SK-N-SH (cell line): Measurements from ENCODE around the gene IPO9. TPM values are rescaled to one million over a fixed set of nuclear protein-coding genes. Genes with fewer than 3 reads are reported as not detected.

Experiments used
- CTCF ChIA-PET: fragments of 300-600, 350-600 bp; formaldehyde crosslinking; extraction: SDS; loops from one replicate; lab custom pipeline; 2021; lab: Yijun Ruan, JAX
- POLR2A ChIA-PET: fragments of 350-600 bp; sonication (Branson Sonifier 250); formaldehyde crosslinking; extraction: SDS; loops from one replicate; lab custom pipeline; 2020; ENCODE audit warnings: antibody characterized with exemption, inconsistent platforms; lab: Yijun Ruan, JAX
- DNase-seq: peaks from one replicate; pipeline ENCODE4 v3.0.0; 2012
- H2AFZ ChIP-seq: fragments of 200-600 bp; sonication (generic); 2 replicates; pipeline ENCODE4 v1.8.1; 2016; ENCODE audit warnings: antibody characterized with exemption, mild to moderate bottlenecking, low read depth
- H3F3A ChIP-seq: fragments of 200-600 bp; sonication (generic); replicated peaks from 2 replicates; pipeline ENCODE3; 2016; ENCODE audit warnings: antibody characterized with exemption, mild to moderate bottlenecking; ENCODE audit not compliant: insufficient read depth
- H3K27ac ChIP-seq, 2 experiments: fragments of 200-500 bp in 1 of 2; fragments of 200-600 bp in 1 of 2; sonication (Bioruptor generic) in 1 of 2; sonication (generic), shearing (Covaris generic) in 1 of 2; 2 replicates each; pipeline versions ENCODE4 v1.5.1 to v1.6.1; 2014 to 2016; ENCODE audit warnings: low read depth in 2 of 2, inconsistent platforms in 1 of 2, low read length in 1 of 2, mild to moderate bottlenecking in 1 of 2, mixed read lengths in 1 of 2
- H3K27me3 ChIP-seq: fragments of 200-600 bp; sonication (generic), shearing (Covaris generic); 2 replicates; pipeline ENCODE4 v1.6.1; 2016; ENCODE audit warnings: mixed run types; ENCODE audit not compliant: insufficient read depth
- H3K36me3 ChIP-seq, 2 experiments: fragments of 200-500 bp in 1 of 2; fragments of 200-600 bp in 1 of 2; sonication (Bioruptor generic) in 1 of 2; sonication (generic) in 1 of 2; replicated peaks in 1 of 2; 2 replicates each; pipeline versions ENCODE3 to v1.5.1; 2014 to 2016; ENCODE audit warnings: low read length in 1 of 2, mild to moderate bottlenecking in 1 of 2; ENCODE audit not compliant: insufficient read depth in 2 of 2, control insufficient read depth in 1 of 2
- H3K4me1 ChIP-seq, 2 experiments: fragments of 200-500 bp in 1 of 2; fragments of 200-600 bp in 1 of 2; sonication (Bioruptor generic) in 1 of 2; sonication (generic), shearing (Covaris generic) in 1 of 2; 2 replicates each; pipeline versions ENCODE4 v1.5.1 to v1.6.1; 2014 to 2016; ENCODE audit warnings: low read depth in 1 of 2, low read length in 1 of 2, mixed run types in 1 of 2; ENCODE audit not compliant: insufficient read depth in 2 of 2, control insufficient read depth in 1 of 2
- H3K4me2 ChIP-seq: fragments of 200-600 bp; sonication (generic), shearing (Covaris generic); 2 replicates; pipeline ENCODE4 v1.6.1; 2017; ENCODE audit warnings: mixed run types
- H3K4me3 ChIP-seq, 2 experiments: fragments of 200-500 bp in 1 of 2; fragments of 200-600 bp in 1 of 2; sonication (Bioruptor generic) in 1 of 2; sonication (generic), shearing (Covaris generic) in 1 of 2; 2 replicates each; pipeline versions ENCODE4 v1.5.1 to v1.8.1; 2014 to 2016; ENCODE audit warnings: low read depth in 2 of 2, inconsistent platforms in 1 of 2, low read length in 1 of 2, mild to moderate bottlenecking in 1 of 2, mixed read lengths in 1 of 2, moderate library complexity in 1 of 2
- H3K79me2 ChIP-seq: fragments of 200-600 bp; sonication (generic); 2 replicates; pipeline ENCODE4 v1.8.1; 2017; ENCODE audit warnings: mild to moderate bottlenecking; ENCODE audit not compliant: insufficient read depth
- H3K9ac ChIP-seq: fragments of 200-600 bp; sonication (generic); 2 replicates; pipeline ENCODE4 v1.6.1; 2017; ENCODE audit warnings: mixed run types
- H3K9me2 ChIP-seq: fragments of 200-600 bp; sonication (generic); 2 replicates; pipeline ENCODE4 v1.6.1; 2017; ENCODE audit warnings: mixed run types
- H3K9me3 ChIP-seq: fragments of 200-600 bp; sonication (generic); 2 replicates; pipeline ENCODE4 v1.6.1; 2017; ENCODE audit warnings: mixed run types, mild to moderate bottlenecking, moderate library complexity
- H4K20me1 ChIP-seq: fragments of 200-600 bp; sonication (generic); 2 replicates; pipeline ENCODE4 v1.6.1; 2017; ENCODE audit warnings: mild to moderate bottlenecking, mixed run types; ENCODE audit not compliant: insufficient read depth
- ELF1 ChIP-seq: IDR thresholded peaks from 2 replicates; pipeline ENCODE4 v1.4.0; 2012
- EZH2phosphoT487 ChIP-seq: fragments of 200-600 bp; sonication (generic); IDR thresholded peaks from 2 replicates; pipeline ENCODE4 v1.6.1; 2017; ENCODE audit warnings: low read depth, mixed run types, mild to moderate bottlenecking, antibody characterized with exemption, moderate library complexity, borderline replicate concordance
- FOSL2 ChIP-seq: IDR thresholded peaks from 2 replicates; pipeline ENCODE4 v1.4.0; 2012; ENCODE audit warnings: low read depth, mild to moderate bottlenecking, moderate library complexity, borderline replicate concordance
- FOXJ3 ChIP-seq: sonication (generic); formaldehyde crosslinking; IDR thresholded peaks from 2 replicates; pipeline ENCODE4 v1.5.1; 2020; ENCODE audit warnings: mild to moderate bottlenecking, missing genetic modification reagents
- GABPA ChIP-seq: IDR thresholded peaks from 2 replicates; pipeline ENCODE4 v1.4.0; 2012; ENCODE audit warnings: low read depth, mild to moderate bottlenecking
- GATA2 ChIP-seq: sonication (generic); formaldehyde crosslinking; IDR thresholded peaks from 2 replicates; pipeline ENCODE4 v1.5.0; 2020; ENCODE audit warnings: mild to moderate bottlenecking, missing genetic modification reagents
- MEF2A ChIP-seq: IDR thresholded peaks from 2 replicates; pipeline ENCODE4 v1.4.0; 2012; ENCODE audit warnings: low read depth, borderline replicate concordance
- POLR2AphosphoS5 ChIP-seq: IDR thresholded peaks from 2 replicates; pipeline ENCODE4 v1.6.1; 2012; ENCODE audit warnings: low read depth, low read length
- RXRA ChIP-seq: IDR thresholded peaks from 2 replicates; pipeline ENCODE4 v1.4.0; 2012; ENCODE audit warnings: low read depth, mild to moderate bottlenecking, borderline replicate concordance
- YY1 ChIP-seq: IDR thresholded peaks from 2 replicates; pipeline ENCODE4 v1.4.0; 2012; ENCODE audit warnings: low read depth, mild to moderate bottlenecking
- WGBS: methylation state at CpG from one replicate; pipeline ENCODE4 v1.1.6; 2017; ENCODE audit warnings: low lambda C conversion rate; 5-methylcytosine and 5-hydroxymethylcytosine counted together
- polyA plus RNA-seq, 3 experiments: library from polyadenylated mRNA; depleted of rRNA; stranded (reverse); fragments of >200 nt; gene quantifications; 2 replicates each; pipeline ENCODE4 v1.2.3, GENCODE V29; 2012
- TF ChIP-seq, protein P1 (sequence below): IDR thresholded peaks from 2 replicates; pipeline ENCODE4 v1.4.0; 2012; ENCODE audit warnings: low read depth, borderline replicate concordance
- TF ChIP-seq, protein P2 (sequence below): IDR thresholded peaks from 2 replicates; pipeline ENCODE4 v1.4.0; 2012; ENCODE audit warnings: low read depth
- TF ChIP-seq, protein P3 (sequence below): fragments of 200-600 bp; sonication (generic); IDR thresholded peaks from 2 replicates; pipeline ENCODE4 v1.6.1; 2017; ENCODE audit warnings: antibody characterized with exemption, mild to moderate bottlenecking, moderate library complexity
- TF ChIP-seq, protein P4 (sequence below): IDR thresholded peaks from 2 replicates; pipeline ENCODE4; 2012

IPO9 gene
- polyA plus RNA-seq, 1 of the 3 experiments (the other 2 are of a cell fraction) = 24.5 TPM

DNA sequence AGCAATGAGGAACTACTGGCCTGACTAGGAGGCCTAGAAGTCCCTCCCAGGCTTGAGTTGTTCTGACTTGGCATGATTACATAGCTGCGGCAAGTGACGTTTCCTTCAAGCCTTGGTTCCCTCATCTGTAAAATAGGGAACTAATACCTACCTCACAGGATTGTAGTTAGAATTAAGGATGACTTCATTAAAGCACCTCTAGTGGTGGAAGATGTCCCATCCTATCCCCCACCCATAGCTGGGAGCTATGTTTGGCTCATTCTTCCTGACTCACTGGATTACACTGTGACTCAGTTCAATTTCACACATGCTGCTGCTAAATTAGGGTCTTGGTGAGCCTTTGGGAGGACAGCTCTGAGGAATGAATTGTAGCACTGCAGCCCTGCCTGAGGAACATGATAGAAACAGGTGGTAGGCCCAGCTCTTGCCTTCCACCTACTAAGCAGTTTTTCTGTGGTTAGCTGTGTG, 53.7 kb downstream of the IPO9 start (continued):
- TF ChIP-seq, protein P1, sequence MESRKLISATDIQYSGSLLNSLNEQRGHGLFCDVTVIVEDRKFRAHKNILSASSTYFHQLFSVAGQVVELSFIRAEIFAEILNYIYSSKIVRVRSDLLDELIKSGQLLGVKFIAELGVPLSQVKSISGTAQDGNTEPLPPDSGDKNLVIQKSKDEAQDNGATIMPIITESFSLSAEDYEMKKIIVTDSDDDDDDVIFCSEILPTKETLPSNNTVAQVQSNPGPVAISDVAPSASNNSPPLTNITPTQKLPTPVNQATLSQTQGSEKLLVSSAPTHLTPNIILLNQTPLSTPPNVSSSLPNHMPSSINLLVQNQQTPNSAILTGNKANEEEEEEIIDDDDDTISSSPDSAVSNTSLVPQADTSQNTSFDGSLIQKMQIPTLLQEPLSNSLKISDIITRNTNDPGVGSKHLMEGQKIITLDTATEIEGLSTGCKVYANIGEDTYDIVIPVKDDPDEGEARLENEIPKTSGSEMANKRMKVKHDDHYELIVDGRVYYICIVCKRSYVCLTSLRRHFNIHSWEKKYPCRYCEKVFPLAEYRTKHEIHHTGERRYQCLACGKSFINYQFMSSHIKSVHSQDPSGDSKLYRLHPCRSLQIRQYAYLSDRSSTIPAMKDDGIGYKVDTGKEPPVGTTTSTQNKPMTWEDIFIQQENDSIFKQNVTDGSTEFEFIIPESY = no peak
- TF ChIP-seq POLR2AphosphoS5 (no peak), EZH2phosphoT487 (no peak)
- TF ChIP-seq, protein P2, sequence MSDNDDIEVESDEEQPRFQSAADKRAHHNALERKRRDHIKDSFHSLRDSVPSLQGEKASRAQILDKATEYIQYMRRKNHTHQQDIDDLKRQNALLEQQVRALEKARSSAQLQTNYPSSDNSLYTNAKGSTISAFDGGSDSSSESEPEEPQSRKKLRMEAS = no peak
- TF ChIP-seq, protein P3, sequence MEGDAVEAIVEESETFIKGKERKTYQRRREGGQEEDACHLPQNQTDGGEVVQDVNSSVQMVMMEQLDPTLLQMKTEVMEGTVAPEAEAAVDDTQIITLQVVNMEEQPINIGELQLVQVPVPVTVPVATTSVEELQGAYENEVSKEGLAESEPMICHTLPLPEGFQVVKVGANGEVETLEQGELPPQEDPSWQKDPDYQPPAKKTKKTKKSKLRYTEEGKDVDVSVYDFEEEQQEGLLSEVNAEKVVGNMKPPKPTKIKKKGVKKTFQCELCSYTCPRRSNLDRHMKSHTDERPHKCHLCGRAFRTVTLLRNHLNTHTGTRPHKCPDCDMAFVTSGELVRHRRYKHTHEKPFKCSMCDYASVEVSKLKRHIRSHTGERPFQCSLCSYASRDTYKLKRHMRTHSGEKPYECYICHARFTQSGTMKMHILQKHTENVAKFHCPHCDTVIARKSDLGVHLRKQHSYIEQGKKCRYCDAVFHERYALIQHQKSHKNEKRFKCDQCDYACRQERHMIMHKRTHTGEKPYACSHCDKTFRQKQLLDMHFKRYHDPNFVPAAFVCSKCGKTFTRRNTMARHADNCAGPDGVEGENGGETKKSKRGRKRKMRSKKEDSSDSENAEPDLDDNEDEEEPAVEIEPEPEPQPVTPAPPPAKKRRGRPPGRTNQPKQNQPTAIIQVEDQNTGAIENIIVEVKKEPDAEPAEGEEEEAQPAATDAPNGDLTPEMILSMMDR = peak; percentile 42

DNA sequence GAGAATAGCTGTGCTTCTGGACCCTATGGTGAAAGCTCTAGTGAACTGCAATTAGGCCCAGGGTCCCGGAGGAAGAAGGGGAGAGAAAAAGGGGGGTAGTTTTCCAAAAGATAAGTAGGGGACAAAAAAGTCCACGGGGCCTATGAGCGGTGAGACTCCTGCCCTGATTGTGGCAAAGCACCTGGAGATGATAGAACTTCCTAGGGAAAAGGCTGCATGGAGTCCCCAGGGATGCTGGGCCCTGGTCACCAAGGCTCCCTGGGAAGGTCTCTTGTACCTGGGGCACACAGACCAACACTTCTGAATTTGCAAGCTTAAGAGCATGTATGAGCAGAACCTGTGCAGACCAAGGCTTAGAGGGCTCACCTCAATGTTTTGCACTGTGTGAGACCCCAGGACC, 54.3 kb downstream of the IPO9 start:
- POLR2A ChIA-PET = interaction anchor here (1.1 kb wide), 1 partner anchor 16 kb away, joined by 3 read pairs; no protein-coding TSS in a partner anchor
- Histone ChIP-seq H3F3A (peaks cover 27% of the 10 kb centered on the region), H3K4me1 (peaks cover 19 to 45% of the 10 kb centered on the region in 2 experiments; a peak in 3 of 4 replicates), H3K9me2 (no peaks in the 10 kb centered on the region), H3K27me3 (no peaks in the 10 kb centered on the region), H3K9ac (no peak overlapping the region), H2AFZ (no peak overlapping the region), H3K36me3 (peaks cover 2 to 5% of the 10 kb centered on the region in 2 experiments), H3K4me3 (no peak overlapping the region), H3K9me3 (no peaks in the 10 kb centered on the region), H3K79me2 (no peaks in the 10 kb centered on the region), H3K27ac (peak overlapping the region; percentile 31 to 59; a peak in 3 of 4 replicates), H4K20me1 (peaks cover 4% of the 10 kb centered on the region; the same call in 1 of the 2 replicates), H3K4me2 (peak overlapping the region; percentile 58)
- TF ChIP-seq, protein P4, sequence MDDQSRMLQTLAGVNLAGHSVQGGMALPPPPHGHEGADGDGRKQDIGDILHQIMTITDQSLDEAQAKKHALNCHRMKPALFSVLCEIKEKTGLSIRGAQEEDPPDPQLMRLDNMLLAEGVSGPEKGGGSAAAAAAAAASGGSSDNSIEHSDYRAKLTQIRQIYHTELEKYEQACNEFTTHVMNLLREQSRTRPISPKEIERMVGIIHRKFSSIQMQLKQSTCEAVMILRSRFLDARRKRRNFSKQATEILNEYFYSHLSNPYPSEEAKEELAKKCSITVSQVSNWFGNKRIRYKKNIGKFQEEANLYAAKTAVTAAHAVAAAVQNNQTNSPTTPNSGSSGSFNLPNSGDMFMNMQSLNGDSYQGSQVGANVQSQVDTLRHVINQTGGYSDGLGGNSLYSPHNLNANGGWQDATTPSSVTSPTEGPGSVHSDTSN = no peak
- TF ChIP-seq MEF2A = no peak
- WGBS = 57% methylated on average over 3 of the region's 3 CpGs
- DNase-seq = no peak
- CTCF ChIA-PET = interaction anchor here (0.8 to 16.1 kb wide), 3 partner anchors 9 to 116 kb away, joined by 3 to 222 read pairs (median 3); partner anchors contain the start of gene SHISA4

DNA sequence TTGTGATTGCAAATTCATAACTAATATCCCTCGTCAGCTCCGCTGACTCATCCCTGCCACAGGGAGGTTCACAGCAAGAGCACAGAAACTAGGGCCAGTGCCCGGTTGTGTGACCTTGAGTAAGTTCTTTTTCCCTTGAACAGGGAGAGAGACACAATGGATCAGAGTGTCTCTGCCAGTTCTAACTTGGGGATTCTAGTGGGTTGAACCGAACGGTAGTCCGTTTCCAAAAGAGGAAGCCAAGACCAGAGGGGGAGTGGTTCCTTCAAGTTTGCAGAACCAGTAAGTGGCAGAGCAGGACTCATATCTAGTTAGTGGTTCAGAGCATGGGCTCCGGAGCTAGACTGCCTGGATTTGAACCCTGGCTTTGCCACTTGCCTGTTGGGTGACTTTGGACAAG, 54.8 kb downstream of the IPO9 start:
- H3K27ac ChIP-seq = peak overlapping the region; percentile 31 to 59; a peak in 3 of 4 replicates
- POLR2A ChIA-PET = interaction anchor here (0.9 kb wide), 1 partner anchor 10 kb away, joined by 3 read pairs; no protein-coding TSS in a partner anchor
- CTCF ChIA-PET = interaction anchor here (1.7 to 3.9 kb wide), 3 partner anchors 12 to 371 kb away, joined by 6 to 39 read pairs (median 11); no protein-coding TSS in a partner anchor
- TF ChIP-seq, protein P4 = 0 out of 2 replicates have a peak, but pooled peaks have one; percentile 8
- TF ChIP-seq EZH2phosphoT487 (no peak), FOSL2 (peak; percentile 64; the same call in 1 of the 2 replicates), YY1 (no peak), RXRA (peak; percentile 46; the same call in 1 of the 2 replicates), ELF1 (0 out of 2 replicates have a peak, but pooled peaks have one; percentile 8), GABPA (no peak), FOXJ3 (CRISPR knock-in tag) (no peak), POLR2AphosphoS5 (no peak), GATA2 (CRISPR knock-in tag) (no peak)
- TF ChIP-seq, protein P1 = no peak

More for the DNA sequence above, 54.8 kb downstream of the IPO9 start:
- H3K9ac ChIP-seq = no peak overlapping the region
- H3K4me2 ChIP-seq = peak overlapping the region; percentile 58
- no peaks in the 10 kb centered on the region for H3K9me3 ChIP-seq
- H3K36me3 ChIP-seq = peaks cover under 1 to 2% of the 10 kb centered on the region in 2 experiments
- peaks cover 4% of the 10 kb centered on the region; the same call in 1 of the 2 replicates for H4K20me1 ChIP-seq
- H3F3A ChIP-seq = peaks cover 27% of the 10 kb centered on the region
- H3K27me3 ChIP-seq = no peaks in the 10 kb centered on the region
- peaks cover 20 to 45% of the 10 kb centered on the region in 2 experiments; a peak in 3 of 4 replicates for H3K4me1 ChIP-seq
- no peaks in the 10 kb centered on the region for H3K9me2 ChIP-seq
- H2AFZ ChIP-seq = no peak overlapping the region
- no peak for DNase-seq
- no peaks in the 10 kb centered on the region for H3K79me2 ChIP-seq
- 49% methylated on average over 7 of the region's 7 CpGs for WGBS
- H3K4me3 ChIP-seq = no peak overlapping the region
